KMS-11 (cell line): ENCODE measurements around the gene CCDC15.
A peak's percentile ranks its signal among the peaks of the same experiment; 100 is the strongest.

ENCODE experiments used
- H2AFZ ChIP-seq: fragments of 200-600 bp; sonication (generic); 2 replicates; pipeline ENCODE4 v1.6.1; 2016; ENCODE audit warnings: antibody characterized with exemption, mixed run types, low read depth
- H3K27ac ChIP-seq: fragments of 200-600 bp; sonication (generic); 2 replicates; pipeline ENCODE4 v1.6.1; 2016; ENCODE audit warnings: mild to moderate bottlenecking, mixed run types
- H3K27me3 ChIP-seq: fragments of 200-600 bp; sonication (generic); 2 replicates; pipeline ENCODE4 v1.6.1; 2017; ENCODE audit warnings: mild to moderate bottlenecking, low read depth, mixed run types, moderate library complexity; ENCODE audit not compliant: insufficient read depth
- H3K36me3 ChIP-seq: fragments of 200-600 bp; sonication (generic); 2 replicates; pipeline ENCODE4 v1.6.1; 2017; ENCODE audit warnings: mild to moderate bottlenecking, mixed run types; ENCODE audit not compliant: insufficient read depth
- H3K4me1 ChIP-seq: fragments of 200-600 bp; sonication (generic); 2 replicates; pipeline ENCODE4 v1.6.1; 2016; ENCODE audit warnings: mild to moderate bottlenecking, low read depth, mixed run types; ENCODE audit not compliant: poor library complexity, severe bottlenecking
- H3K4me2 ChIP-seq: fragments of 200-600 bp; sonication (generic); 2 replicates; pipeline ENCODE4 v1.7.0; 2016; ENCODE audit warnings: mild to moderate bottlenecking, mixed run types
- H3K4me3 ChIP-seq: fragments of 200-600 bp; sonication (generic); IDR thresholded peaks from 2 replicates; pipeline ENCODE4 v1.6.1; 2017; ENCODE audit warnings: low read depth, low read length, mixed read lengths; ENCODE audit not compliant: insufficient read depth
- H3K79me2 ChIP-seq: fragments of 200-600 bp; sonication (generic); 2 replicates; pipeline ENCODE4 v1.6.1; 2016; ENCODE audit warnings: low read depth, mixed run types; ENCODE audit not compliant: insufficient read depth
- H3K9ac ChIP-seq: fragments of 200-600 bp; sonication (generic); 2 replicates; pipeline ENCODE4 v1.6.1; 2016; ENCODE audit warnings: mild to moderate bottlenecking, mixed run types
- H4K20me1 ChIP-seq: fragments of 200-600 bp; sonication (generic); 2 replicates; pipeline ENCODE4 v1.6.1; 2016; ENCODE audit warnings: mild to moderate bottlenecking, mixed run types; ENCODE audit not compliant: insufficient read depth
- CTCF ChIP-seq: fragments of 200-600 bp; sonication (generic); conservative IDR thresholded peaks from 2 replicates; pipeline ENCODE4 v1.6.1; 2017; ENCODE audit warnings: low read depth, mild to moderate bottlenecking, antibody characterized with exemption, low read length, moderate library complexity, mixed read lengths

Gene CCDC15

GRCh38 chr11:125062931-125063428 is 109.0 kb downstream of the CCDC15 start, which contains the start of gene SLC37A2:
Gene SLC37A2, plus strand, starts transcription at chr11:125063305. Its CDS starts 63 bp downstream, at chr11:125063368.
- Histone ChIP-seq H4K20me1 (no peaks in the 10 kb centered on the region), H3K27me3 (no peaks in the 10 kb centered on the region), H3K36me3 (no peaks in the 10 kb centered on the region), H3K4me2 (peak within 1 kb of the TSS; percentile 13; the same call in 1 of the 2 replicates), H3K9ac (no peak within 1 kb of the TSS), H3K4me3 (no peak within 1 kb of the TSS), H3K4me1 (no peaks in the 10 kb centered on the region), H2AFZ (no peak within 1 kb of the TSS; the same call in 1 of the 2 replicates), H3K79me2 (no peaks in the 10 kb centered on the region), H3K27ac (no peak within 1 kb of the TSS)
- TF ChIP-seq CTCF, result no peak

GRCh38 chr11:125063429-125064043 is 109.5 kb downstream of the CCDC15 start:
- no peaks in the 10 kb centered on the region for H3K4me1 ChIP-seq
- H3K4me2 ChIP-seq, result peak overlapping the region; percentile 13; the same call in 1 of the 2 replicates
- H3K27ac ChIP-seq, result no peak overlapping the region
- no peaks in the 10 kb centered on the region for H3K79me2 ChIP-seq
- TF ChIP-seq CTCF, result no peak
- no peaks in the 10 kb centered on the region for H4K20me1 ChIP-seq
- H2AFZ ChIP-seq, result no peak overlapping the region
- H3K9ac ChIP-seq, result no peak overlapping the region
- H3K27me3 ChIP-seq, result no peaks in the 10 kb centered on the region
- H3K4me3 ChIP-seq, result no peak overlapping the region
- H3K36me3 ChIP-seq, result no peaks in the 10 kb centered on the region

GRCh38 chr11:125064070-125064469 is 110.1 kb downstream of the CCDC15 start:
- TF ChIP-seq CTCF, result no peak
- Histone ChIP-seq H3K4me2 (no peak overlapping the region), H3K27ac (no peak overlapping the region), H3K36me3 (no peaks in the 10 kb centered on the region), H3K9ac (no peak overlapping the region), H3K4me1 (no peaks in the 10 kb centered on the region), H4K20me1 (no peaks in the 10 kb centered on the region), H3K79me2 (no peaks in the 10 kb centered on the region), H3K27me3 (no peaks in the 10 kb centered on the region), H2AFZ (no peak overlapping the region), H3K4me3 (no peak overlapping the region)

DNA sequence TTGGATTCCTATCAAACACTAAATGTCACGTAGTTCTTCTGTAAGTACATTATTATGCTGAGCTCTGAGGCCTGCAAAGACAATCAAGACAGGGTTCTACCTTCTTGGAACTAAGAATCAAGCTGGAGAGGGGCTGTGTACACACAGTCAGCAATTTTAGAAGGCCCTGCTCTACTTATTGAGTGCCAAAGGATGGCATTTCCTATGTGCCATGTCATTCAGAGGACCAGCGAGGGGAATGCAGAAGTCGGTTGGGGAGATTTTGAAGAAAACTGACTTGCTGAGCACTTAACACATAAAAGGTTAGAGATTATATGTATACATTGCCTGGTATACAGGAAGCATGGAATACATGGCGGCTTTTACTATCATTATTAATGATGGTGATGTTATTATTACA is 114.4 kb downstream of the CCDC15 start:
- H3K79me2 ChIP-seq, result no peaks in the 10 kb centered on the region
- no peak overlapping the region for H3K9ac ChIP-seq
- no peak for TF ChIP-seq CTCF

More for the DNA sequence above, 114.4 kb downstream of the CCDC15 start:
- Histone ChIP-seq H4K20me1 (no peaks in the 10 kb centered on the region), H3K27ac (no peak overlapping the region), H3K4me3 (no peak overlapping the region), H2AFZ (no peak overlapping the region), H3K27me3 (no peaks in the 10 kb centered on the region), H3K36me3 (no peaks in the 10 kb centered on the region), H3K4me2 (no peak overlapping the region), H3K4me1 (no peaks in the 10 kb centered on the region)
